Measurements from ENCODE around the gene KATNB1. TPM values are rescaled to one million over a fixed set of nuclear protein-coding genes. Genes with fewer than 3 reads are reported as not detected.

The KATNB1 gene
- polyA plus RNA-seq, 1 donor from 2014 or later, result 57.9 TPM

DNA sequence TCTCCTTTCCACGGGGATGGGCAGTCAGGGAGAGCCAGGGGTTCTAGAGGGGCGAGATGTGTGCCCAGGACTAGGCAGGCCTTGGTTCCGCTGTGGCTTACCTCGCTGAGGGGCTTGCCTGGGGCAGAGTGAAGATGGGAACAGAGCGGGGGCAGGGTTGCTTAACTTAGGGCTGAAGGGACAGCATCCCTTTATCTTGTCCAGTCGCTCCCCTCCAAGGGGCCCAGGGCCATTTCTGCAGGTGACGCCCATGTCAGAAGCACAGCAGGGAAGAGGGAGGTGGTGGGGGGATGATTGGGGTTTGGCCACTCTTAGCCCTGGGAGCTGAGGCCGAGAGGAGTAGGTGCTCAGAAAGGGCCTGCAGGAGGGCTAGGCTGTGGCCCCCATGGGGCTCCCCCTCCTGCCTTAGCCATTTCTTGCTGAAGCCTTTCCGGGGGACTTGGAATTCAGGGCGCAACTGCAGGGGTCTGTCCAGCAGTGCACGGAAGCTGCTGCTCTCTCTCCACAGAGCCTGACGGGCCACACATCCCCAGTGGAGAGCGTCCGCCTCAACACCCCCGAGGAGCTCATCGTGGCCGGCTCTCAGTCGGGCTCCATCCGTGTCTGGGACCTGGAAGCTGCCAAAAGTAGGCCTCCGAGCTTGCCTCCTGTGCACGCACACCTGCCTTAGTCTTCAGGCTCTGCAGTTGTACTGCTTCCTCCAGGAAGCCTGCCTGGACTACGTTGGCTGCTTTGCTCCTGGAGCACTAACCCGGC, 8.5 kb downstream of the KATNB1 start:
- Histone ChIP-seq H3K27ac (ENCODE audit: low read length) (no peak overlapping the region), H3F3A (ENCODE audit: insufficient read depth, low read length, poor library complexity, severe bottlenecking) (no peaks in the 10 kb centered on the region), H3K9ac (ENCODE audit: low read length) (no peak overlapping the region), H3K36me3 (ENCODE audit: insufficient read depth, low read length) (no peaks in the 10 kb centered on the region), H3K9me3 (ENCODE audit: low read length) (no peaks in the 10 kb centered on the region), H3K79me2 (replicated peaks; ENCODE audit: insufficient read depth, low read length) (no peaks in the 10 kb centered on the region), H4K20me1 (ENCODE audit: insufficient read depth) (no peaks in the 10 kb centered on the region), H3K4me2 (ENCODE audit: low read length) (no peak overlapping the region), H3K9me2 (ENCODE audit: insufficient read depth, low read length) (no peaks in the 10 kb centered on the region), H2AFZ (ENCODE audit: low read depth, low read length) (no peak overlapping the region), H3K4me3 (ENCODE audit: low read length) (no peak overlapping the region), H3K27me3 (ENCODE audit: insufficient read depth, low read depth, low read length) (no peaks in the 10 kb centered on the region)
- TF ChIP-seq, protein P1, sequence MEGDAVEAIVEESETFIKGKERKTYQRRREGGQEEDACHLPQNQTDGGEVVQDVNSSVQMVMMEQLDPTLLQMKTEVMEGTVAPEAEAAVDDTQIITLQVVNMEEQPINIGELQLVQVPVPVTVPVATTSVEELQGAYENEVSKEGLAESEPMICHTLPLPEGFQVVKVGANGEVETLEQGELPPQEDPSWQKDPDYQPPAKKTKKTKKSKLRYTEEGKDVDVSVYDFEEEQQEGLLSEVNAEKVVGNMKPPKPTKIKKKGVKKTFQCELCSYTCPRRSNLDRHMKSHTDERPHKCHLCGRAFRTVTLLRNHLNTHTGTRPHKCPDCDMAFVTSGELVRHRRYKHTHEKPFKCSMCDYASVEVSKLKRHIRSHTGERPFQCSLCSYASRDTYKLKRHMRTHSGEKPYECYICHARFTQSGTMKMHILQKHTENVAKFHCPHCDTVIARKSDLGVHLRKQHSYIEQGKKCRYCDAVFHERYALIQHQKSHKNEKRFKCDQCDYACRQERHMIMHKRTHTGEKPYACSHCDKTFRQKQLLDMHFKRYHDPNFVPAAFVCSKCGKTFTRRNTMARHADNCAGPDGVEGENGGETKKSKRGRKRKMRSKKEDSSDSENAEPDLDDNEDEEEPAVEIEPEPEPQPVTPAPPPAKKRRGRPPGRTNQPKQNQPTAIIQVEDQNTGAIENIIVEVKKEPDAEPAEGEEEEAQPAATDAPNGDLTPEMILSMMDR (IDR thresholded peaks at IDR 0.05; ENCODE audit: poor library complexity, severe bottlenecking), result no peak
- TF ChIP-seq RAD21 (conservative IDR thresholded peaks at IDR 0.05), result no peak

DNA sequence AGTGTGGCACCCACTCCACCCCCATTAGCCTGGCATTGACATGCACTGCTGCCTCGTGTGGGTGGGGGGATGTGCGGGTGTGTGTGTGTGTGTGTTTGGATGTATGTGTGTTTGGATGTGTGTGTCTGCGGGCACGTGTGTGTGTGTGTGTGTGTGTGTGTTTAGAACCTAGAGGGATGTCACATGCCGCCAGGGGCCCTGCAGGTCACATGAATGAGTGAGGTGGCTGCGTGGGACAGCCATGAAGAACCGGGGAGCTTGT, 9.0 kb downstream of the KATNB1 start:
- Histone ChIP-seq H3K9ac (ENCODE audit: low read length) (no peak overlapping the region), H3K27me3 (ENCODE audit: insufficient read depth, low read depth, low read length) (no peaks in the 10 kb centered on the region), H2AFZ (ENCODE audit: low read depth, low read length) (no peak overlapping the region), H3K79me2 (replicated peaks; ENCODE audit: insufficient read depth, low read length) (no peaks in the 10 kb centered on the region), H3K9me3 (ENCODE audit: low read length) (no peaks in the 10 kb centered on the region), H3K4me2 (ENCODE audit: low read length) (no peak overlapping the region), H3K9me2 (ENCODE audit: insufficient read depth, low read length) (no peaks in the 10 kb centered on the region), H3K27ac (ENCODE audit: low read length) (no peak overlapping the region), H4K20me1 (ENCODE audit: insufficient read depth) (no peaks in the 10 kb centered on the region), H3K4me3 (ENCODE audit: low read length) (no peak overlapping the region), H3K36me3 (ENCODE audit: insufficient read depth, low read length) (no peaks in the 10 kb centered on the region), H3F3A (ENCODE audit: insufficient read depth, low read length, poor library complexity, severe bottlenecking) (no peaks in the 10 kb centered on the region)
- TF ChIP-seq TAF1 (IDR thresholded peaks at IDR 0.05; ENCODE audit: low read depth) (no peak), RAD21 (conservative IDR thresholded peaks at IDR 0.05) (no peak), POLR2AphosphoS5 (IDR thresholded peaks at IDR 0.05) (no peak), EZH2 (IDR thresholded peaks at IDR 0.05; ENCODE audit: borderline replicate concordance, insufficient read depth, low read length, poor library complexity, severe bottlenecking) (no peak), SMC3 (conservative IDR thresholded peaks at IDR 0.05; ENCODE audit: poor library complexity) (no peak), EP300 (conservative IDR thresholded peaks at IDR 0.05; ENCODE audit: poor library complexity, severe bottlenecking) (no peak), MXI1 (conservative IDR thresholded peaks at IDR 0.05; ENCODE audit: poor library complexity, severe bottlenecking) (no peak)
- TF ChIP-seq, protein P1 (IDR thresholded peaks at IDR 0.05; ENCODE audit: poor library complexity, severe bottlenecking), result no peak
- TF ChIP-seq, protein P2, sequence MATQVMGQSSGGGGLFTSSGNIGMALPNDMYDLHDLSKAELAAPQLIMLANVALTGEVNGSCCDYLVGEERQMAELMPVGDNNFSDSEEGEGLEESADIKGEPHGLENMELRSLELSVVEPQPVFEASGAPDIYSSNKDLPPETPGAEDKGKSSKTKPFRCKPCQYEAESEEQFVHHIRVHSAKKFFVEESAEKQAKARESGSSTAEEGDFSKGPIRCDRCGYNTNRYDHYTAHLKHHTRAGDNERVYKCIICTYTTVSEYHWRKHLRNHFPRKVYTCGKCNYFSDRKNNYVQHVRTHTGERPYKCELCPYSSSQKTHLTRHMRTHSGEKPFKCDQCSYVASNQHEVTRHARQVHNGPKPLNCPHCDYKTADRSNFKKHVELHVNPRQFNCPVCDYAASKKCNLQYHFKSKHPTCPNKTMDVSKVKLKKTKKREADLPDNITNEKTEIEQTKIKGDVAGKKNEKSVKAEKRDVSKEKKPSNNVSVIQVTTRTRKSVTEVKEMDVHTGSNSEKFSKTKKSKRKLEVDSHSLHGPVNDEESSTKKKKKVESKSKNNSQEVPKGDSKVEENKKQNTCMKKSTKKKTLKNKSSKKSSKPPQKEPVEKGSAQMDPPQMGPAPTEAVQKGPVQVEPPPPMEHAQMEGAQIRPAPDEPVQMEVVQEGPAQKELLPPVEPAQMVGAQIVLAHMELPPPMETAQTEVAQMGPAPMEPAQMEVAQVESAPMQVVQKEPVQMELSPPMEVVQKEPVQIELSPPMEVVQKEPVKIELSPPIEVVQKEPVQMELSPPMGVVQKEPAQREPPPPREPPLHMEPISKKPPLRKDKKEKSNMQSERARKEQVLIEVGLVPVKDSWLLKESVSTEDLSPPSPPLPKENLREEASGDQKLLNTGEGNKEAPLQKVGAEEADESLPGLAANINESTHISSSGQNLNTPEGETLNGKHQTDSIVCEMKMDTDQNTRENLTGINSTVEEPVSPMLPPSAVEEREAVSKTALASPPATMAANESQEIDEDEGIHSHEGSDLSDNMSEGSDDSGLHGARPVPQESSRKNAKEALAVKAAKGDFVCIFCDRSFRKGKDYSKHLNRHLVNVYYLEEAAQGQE (IDR thresholded peaks at IDR 0.05; ENCODE audit: borderline replicate concordance), result no peak

All from neural cell (in vitro differentiated cells).